ENCODE measurements around the gene TEX52. TPM values are rescaled to one million over a fixed set of nuclear protein-coding genes. Genes with fewer than 3 reads are reported as not detected.

TEX52 gene
- total and polyA plus RNA-seq, 2 of the 8 experiments (the other 6 are each of a cell fraction or from before 2014, with no cell fraction given): not detected

- TF ChIP-seq NANOG (IDR thresholded peaks at IDR 0.05; ENCODE audit: insufficient read depth, low read depth, low read length, poor library complexity, severe bottlenecking) (no peak), JUN (IDR thresholded peaks at IDR 0.05; ENCODE audit: low read depth, low read length) (no peak), BRCA1 (IDR thresholded peaks at IDR 0.05; ENCODE audit: low read depth, low read length) (no peak), RBBP5 (IDR thresholded peaks at IDR 0.05; ENCODE audit: borderline replicate concordance, low read depth, low read length) (no peak), CTBP2 (IDR thresholded peaks at IDR 0.05; ENCODE audit: borderline replicate concordance, insufficient read depth, insufficient read length, low read length) (no peak), RNF2 (IDR thresholded peaks at IDR 0.05; ENCODE audit: borderline replicate concordance, low read depth, low read length, missing control alignments, poor library complexity, severe bottlenecking) (no peak), ATF2 (IDR thresholded peaks at IDR 0.05; ENCODE audit: low read length) (no peak), SP2 (IDR thresholded peaks at IDR 0.05; ENCODE audit: low read length) (no peak), NRF1 (IDR thresholded peaks at IDR 0.05; ENCODE audit: low read depth, low read length) (no peak), KDM1A (IDR thresholded peaks at IDR 0.05; ENCODE audit: borderline replicate concordance, low read length) (no peak)
These were observed 35.4 kb upstream of the TEX52 start (continued) for GRCh38 chr12:2892246-2892645.
